OCI-LY7 (cell line): ENCODE measurements around the gene CATSPERD. TPM values are rescaled to one million over a fixed set of nuclear protein-coding genes. Genes with fewer than 3 reads are reported as not detected.

Experiments
- BruUV-seq: library from RNA; stranded (reverse); fragments of 400-500 nt; replicated peaks from 2 replicates; lab custom pipeline; 2021; lab: Mats Ljungman, UMichigan
- CTCF ChIA-PET: fragments of 300-600 bp; sonication (Branson Sonifier 250); formaldehyde crosslinking; loops from one replicate; lab custom pipeline; 2022; ENCODE audit warnings: antibody characterized with exemption; ENCODE audit not compliant: unreplicated experiment; lab: Charles Lee
- POLR2A ChIA-PET: fragments of 300-600 bp; sonication (Branson Sonifier 250); formaldehyde crosslinking; loops from one replicate; lab custom pipeline; 2022; ENCODE audit warnings: antibody characterized with exemption; lab: Charles Lee
- DNase-seq: peaks from one replicate; pipeline ENCODE4 v3.0.0-alpha.2; 2015; ENCODE audit warnings: low spot score
- H2AFZ ChIP-seq: fragments of 200-600 bp; sonication (generic), shearing (Covaris generic); 2 replicates; pipeline ENCODE4 v1.6.1; 2014; ENCODE audit warnings: mild to moderate bottlenecking, antibody characterized with exemption, low read length, moderate library complexity
- H3K27ac ChIP-seq: fragments of 200-600 bp; sonication (generic); 2 replicates; pipeline ENCODE4 v1.5.1; 2014; ENCODE audit warnings: mixed run types, low read depth, mild to moderate bottlenecking, moderate library complexity, low read length, inconsistent platforms; ENCODE audit not compliant: poor library complexity, severe bottlenecking
- H3K36me3 ChIP-seq: fragments of 200-600 bp; sonication (generic); 2 replicates; pipeline ENCODE4 v1.6.1; 2014; ENCODE audit warnings: mild to moderate bottlenecking, antibody characterized with exemption, low read length, moderate library complexity, mixed read lengths; ENCODE audit not compliant: insufficient read depth
- H3K4me1 ChIP-seq: fragments of 200-600 bp; sonication (generic); 2 replicates; pipeline ENCODE4 v1.5.1; 2014; ENCODE audit warnings: mild to moderate bottlenecking, low read length; ENCODE audit not compliant: insufficient read depth, poor library complexity, severe bottlenecking
- H3K4me2 ChIP-seq: fragments of 200-600 bp; sonication (generic); 2 replicates; pipeline ENCODE4 v1.6.1; 2014; ENCODE audit warnings: mild to moderate bottlenecking, low read length
- H3K4me3 ChIP-seq: fragments of 200-600 bp; sonication (generic); 2 replicates; pipeline ENCODE4 v1.5.1; 2014; ENCODE audit warnings: mild to moderate bottlenecking, low read depth, low read length; ENCODE audit not compliant: poor library complexity, severe bottlenecking
- H3K79me2 ChIP-seq: fragments of 200-600 bp; sonication (generic); 2 replicates; pipeline ENCODE4 v1.6.1; 2016; ENCODE audit warnings: low read depth, mild to moderate bottlenecking, low read length, moderate library complexity, mixed read lengths; ENCODE audit not compliant: insufficient read depth
- H3K9me2 ChIP-seq: fragments of 200-600 bp; sonication (generic); 2 replicates; pipeline ENCODE4 v1.6.1; 2016; ENCODE audit warnings: mild to moderate bottlenecking, low read length, mixed read lengths; ENCODE audit not compliant: insufficient read depth
- H3K9me3 ChIP-seq: fragments of 200-600 bp; sonication (generic); 2 replicates; pipeline ENCODE4 v1.6.1; 2014; ENCODE audit warnings: mild to moderate bottlenecking, mixed run types, low read length, mixed read lengths
- H4K20me1 ChIP-seq: fragments of 200-600 bp; sonication (generic); 2 replicates; pipeline ENCODE4 v1.6.1; 2014; ENCODE audit warnings: mild to moderate bottlenecking, antibody characterized with exemption, low read length, moderate library complexity, mixed read lengths; ENCODE audit not compliant: insufficient read depth
- CTCF ChIP-seq: fragments of 200-600 bp; sonication (generic); conservative IDR thresholded peaks from 2 replicates; pipeline ENCODE4 v1.5.1; 2014; ENCODE audit warnings: mild to moderate bottlenecking, antibody characterized with exemption, low read length, moderate library complexity, mixed read lengths
- EZH2phosphoT487 ChIP-seq: fragments of 200-600 bp; sonication (generic); IDR thresholded peaks from 2 replicates; pipeline ENCODE4 v1.6.1; 2018; ENCODE audit warnings: low read depth, borderline replicate concordance, mild to moderate bottlenecking, mixed run types, antibody characterized with exemption, low read length, moderate library complexity, mixed read lengths
- intact Hi-C: fragments of 100-400 bp; cut with micrococcal nuclease; formaldehyde crosslinking; loops from one replicate; pipeline ENCODE4 v1.10.0; 2022; ENCODE audit not compliant: unreplicated experiment
- total RNA-seq, 2 experiments: library from RNA; depleted of rRNA in 1 of 2; stranded (reverse); fragments of >200 nt in 1 of 2; shearing (Covaris generic) in 1 of 2; gene quantifications; 2 replicates each; pipeline ENCODE4 v1.2.3, GENCODE V29; 2014 to 2022

The CATSPERD gene
- total RNA-seq, 2 experiments from 2014 or later = not detected

- peaks cover 81% of the 10 kb centered on the region for H3K36me3 ChIP-seq
- peaks cover 37% of the 10 kb centered on the region for H3K79me2 ChIP-seq
- ChIA-PET CTCF (no interaction called here), POLR2A (no interaction called here)
- DNase-seq = no peak
- intact Hi-C loops = no loop called here
- H3K4me2 ChIP-seq = no peak overlapping the region
- H2AFZ ChIP-seq = no peak overlapping the region
- no TSS peak for BruUV-seq
- H4K20me1 ChIP-seq = 0 out of 2 replicates have a peak, but pooled peaks cover 6% of the 10 kb centered on the region
- no peak overlapping the region for H3K27ac ChIP-seq
- H3K9me2 ChIP-seq = no peaks in the 10 kb centered on the region
- H3K9me3 ChIP-seq = no peaks in the 10 kb centered on the region
- peaks cover 7% of the 10 kb centered on the region for H3K4me1 ChIP-seq
- H3K4me3 ChIP-seq = no peak overlapping the region
- TF ChIP-seq EZH2phosphoT487 (no peak), CTCF (no peak)
These were observed 27.0 kb upstream of the CATSPERD start for GRCh38 chr19:5693195-5694166.

GRCh38 chr19:5694167-5694955 lies 26.1 kb upstream of the CATSPERD start:
- DNase-seq = no peak
- Histone ChIP-seq H3K79me2 (peaks cover 37% of the 10 kb centered on the region), H3K36me3 (peaks cover 90% of the 10 kb centered on the region), H3K9me2 (no peaks in the 10 kb centered on the region), H2AFZ (no peak overlapping the region), H3K27ac (no peak overlapping the region), H3K9me3 (no peaks in the 10 kb centered on the region), H3K4me2 (no peak overlapping the region), H3K4me1 (peaks cover 12% of the 10 kb centered on the region), H3K4me3 (no peak overlapping the region), H4K20me1 (0 out of 2 replicates have a peak, but pooled peaks cover 6% of the 10 kb centered on the region)
- POLR2A ChIA-PET = no interaction called here
- BruUV-seq = no TSS peak
- CTCF ChIA-PET = no interaction called here
- intact Hi-C loops = no loop called here
- TF ChIP-seq EZH2phosphoT487 (no peak), CTCF (no peak)
